ENCODE measurements around the gene RAB42.
"Not testable (repeated sequence)": the region's sequence is repeated elsewhere in the genome, so short reads cannot be mapped to it uniquely, and the experiment has no call there.

RAB42 gene

GRCh38 chr1:28564310-28564709 is 27.8 kb upstream of the RAB42 start:
- no peak for DNase-seq (ENCODE audit: insufficient read length, low spot score)
- FAIRE-seq: no peak
- TF ChIP-seq CTCF (IDR thresholded peaks at IDR 0.05; ENCODE audit: insufficient read depth, missing control alignments): no peak

- TF ChIP-seq CTCF (IDR thresholded peaks at IDR 0.05; ENCODE audit: insufficient read depth, missing control alignments): no peak
- FAIRE-seq: no peak
- no peak for DNase-seq (ENCODE audit: insufficient read length, low spot score)
Measured at GRCh38 chr1:28565040-28565439, 27.0 kb upstream of the RAB42 start.

GRCh38 chr1:28565726-28566125 is 26.3 kb upstream of the RAB42 start:
- TF ChIP-seq CTCF (IDR thresholded peaks at IDR 0.05; ENCODE audit: insufficient read depth, missing control alignments): no peak
- no peak for DNase-seq (ENCODE audit: insufficient read length, low spot score)
- FAIRE-seq: no peak

GRCh38 chr1:28566931-28567330 is 25.1 kb upstream of the RAB42 start:
- DNase-seq (ENCODE audit: insufficient read length, low spot score) (no peak), FAIRE-seq (no peak)
- no peak for TF ChIP-seq CTCF (IDR thresholded peaks at IDR 0.05; ENCODE audit: insufficient read depth, missing control alignments)

GRCh38 chr1:28571911-28572310 is 20.2 kb upstream of the RAB42 start:
- TF ChIP-seq CTCF (IDR thresholded peaks at IDR 0.05; ENCODE audit: insufficient read depth, missing control alignments): no peak
- FAIRE-seq: no peak
- no peak for DNase-seq (ENCODE audit: insufficient read length, low spot score)

DNA sequence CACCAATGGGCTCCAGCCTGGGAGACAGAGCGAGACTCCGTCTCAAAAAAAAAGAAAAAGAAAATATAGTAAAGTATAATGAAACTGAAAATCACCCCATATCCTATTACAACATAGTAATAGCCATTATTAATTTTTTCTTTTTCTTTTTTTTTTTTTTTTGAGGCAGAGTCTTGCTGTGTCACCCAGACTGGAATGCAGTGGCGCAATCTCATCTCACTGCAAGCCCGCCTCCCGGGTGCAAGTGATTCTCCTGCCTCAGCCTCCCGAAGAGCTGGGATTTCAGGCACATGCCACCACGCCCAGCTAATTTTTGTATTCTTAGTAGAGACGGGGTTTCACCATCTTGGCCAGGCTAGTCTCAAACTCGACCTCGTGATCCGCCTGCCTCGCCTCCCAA is 19.2 kb upstream of the RAB42 start:
- not testable (repeated sequence) for FAIRE-seq; DNase-seq (ENCODE audit: insufficient read length, low spot score)

DNA sequence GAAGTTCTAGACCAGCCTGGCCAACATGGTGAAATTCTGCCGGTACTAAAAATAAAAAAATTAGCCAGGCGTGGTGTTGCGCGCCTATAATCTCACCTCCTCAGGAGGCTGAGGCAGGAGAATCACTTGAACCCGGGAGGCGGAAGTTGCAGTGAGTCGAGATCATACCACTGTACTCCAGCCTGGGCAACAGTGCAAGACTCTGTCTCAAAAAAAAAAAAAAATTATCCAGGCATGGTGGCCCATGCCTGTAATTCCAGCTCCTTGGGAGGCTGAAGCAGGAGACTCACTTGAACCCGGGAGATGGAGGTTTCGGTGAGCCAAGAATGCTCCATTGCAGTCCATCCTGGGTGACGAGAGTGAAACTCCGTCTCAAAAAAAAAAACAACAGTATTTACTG is 18.5 kb upstream of the RAB42 start:
- no peak for FAIRE-seq
- TF ChIP-seq CTCF (IDR thresholded peaks at IDR 0.05; ENCODE audit: insufficient read depth, missing control alignments): no peak
- no peak for DNase-seq (ENCODE audit: insufficient read length, low spot score)

DNA sequence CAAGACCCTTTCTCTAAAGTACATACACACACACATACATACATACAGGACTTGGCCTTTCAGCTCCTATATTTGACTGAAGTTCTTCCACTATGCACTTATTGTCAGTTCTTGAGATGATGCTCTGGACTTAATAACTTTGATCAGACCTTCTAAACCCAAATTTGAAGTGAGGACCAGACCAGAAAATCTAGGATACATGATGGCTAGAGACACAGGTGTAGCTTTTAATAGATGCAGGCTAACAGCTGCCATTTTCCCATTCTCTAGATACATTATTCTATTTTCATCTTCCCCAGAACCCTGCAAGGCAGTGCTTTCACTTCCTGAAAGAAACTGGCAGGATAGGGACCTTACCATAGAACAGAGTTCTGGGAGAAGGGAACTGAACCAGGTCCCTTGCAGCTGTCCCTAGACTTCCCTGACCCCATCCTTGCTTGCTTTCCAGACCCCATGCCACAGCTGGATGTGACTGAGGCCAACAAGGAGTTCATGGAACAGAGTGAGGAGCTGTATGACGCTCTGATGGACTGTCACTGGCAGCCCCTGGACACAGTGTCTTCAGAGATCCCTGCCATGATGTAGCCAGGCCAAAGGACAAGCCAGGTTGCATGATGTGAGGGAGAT is 14.9 kb upstream of the RAB42 start:
- no peak for TF ChIP-seq CTCF (IDR thresholded peaks at IDR 0.05; ENCODE audit: insufficient read depth, missing control alignments)
- DNase-seq (ENCODE audit: insufficient read length, low spot score): no peak
- FAIRE-seq: no peak
